HCEC 1CT (cell line): ENCODE measurements around the gene ITM2B.
A peak's percentile ranks its signal among the peaks of the same experiment; 100 is the strongest.
"Not testable (repeated sequence)": the region's sequence is repeated elsewhere in the genome, so short reads cannot be mapped to it uniquely, and the experiment has no call there.

ENCODE experiments used
- DNase-seq: peaks from one replicate; pipeline ENCODE4 v3.0.0-alpha.2; 2017

ITM2B gene

GRCh38 chr13:48233046-48233888 is at the start of gene ITM2B:
Gene ITM2B, plus strand, starts transcription at chr13:48233206. Its CDS starts 155 bp downstream, at chr13:48233361.
- peak; percentile 71 for DNase-seq

- no peak for DNase-seq
These were observed 48.7 kb upstream of the ITM2B start for GRCh38 chr13:48184260-48184659.

GRCh38 chr13:48185018-48185417 is 48.0 kb upstream of the ITM2B start:
- no peak for DNase-seq

- DNase-seq = no peak
These were observed 46.3 kb upstream of the ITM2B start for GRCh38 chr13:48186722-48187121.

- DNase-seq = no peak
These were observed 44.9 kb upstream of the ITM2B start for GRCh38 chr13:48188131-48188530.

GRCh38 chr13:48188601-48189000 is 44.4 kb upstream of the ITM2B start:
- no peak for DNase-seq

GRCh38 chr13:48189171-48189570 is 43.8 kb upstream of the ITM2B start:
- no peak for DNase-seq

GRCh38 chr13:48192411-48192935 is 40.5 kb upstream of the ITM2B start:
- DNase-seq = no peak

- no peak for DNase-seq
These were observed 38.6 kb upstream of the ITM2B start for GRCh38 chr13:48194379-48194754.

GRCh38 chr13:48199404-48199946 is 33.5 kb upstream of the ITM2B start:
- DNase-seq = no peak

GRCh38 chr13:48201044-48201443 is 32.0 kb upstream of the ITM2B start:
- DNase-seq = no peak

- not testable (repeated sequence) for DNase-seq
These were observed 25.8 kb upstream of the ITM2B start for GRCh38 chr13:48207207-48207606.

- DNase-seq = peak; percentile 94
These were observed 22.8 kb upstream of the ITM2B start for GRCh38 chr13:48210178-48210577.

GRCh38 chr13:48214519-48215121 is 18.4 kb upstream of the ITM2B start:
- DNase-seq = peak; percentile 9

- not testable (repeated sequence) for DNase-seq
These were observed 17.3 kb upstream of the ITM2B start for GRCh38 chr13:48215511-48216203.

- no peak for DNase-seq
These were observed 16.7 kb upstream of the ITM2B start for GRCh38 chr13:48216204-48216711.

- no peak for DNase-seq
These were observed 12.4 kb upstream of the ITM2B start for GRCh38 chr13:48220592-48220980.

GRCh38 chr13:48220981-48221685 is 11.9 kb upstream of the ITM2B start:
- no peak for DNase-seq

- DNase-seq = no peak
These were observed 11.3 kb upstream of the ITM2B start for GRCh38 chr13:48221686-48222187.

GRCh38 chr13:48222358-48223301 is 10.4 kb upstream of the ITM2B start:
- peak; percentile 73 for DNase-seq

- DNase-seq = no peak
These were observed 8.3 kb upstream of the ITM2B start for GRCh38 chr13:48224701-48225100.
